Measurements from ENCODE around the gene OR11H6. TPM values are rescaled to one million over a fixed set of nuclear protein-coding genes. Genes with fewer than 3 reads are reported as not detected.
"Not testable (repeated sequence)": the region's sequence is repeated elsewhere in the genome, so short reads cannot be mapped to it uniquely, and the experiment has no call there.

Gene OR11H6
- total RNA-seq, 6 experiments from 2014 or later = not detected

GRCh38 chr14:20228681-20229080 lies 5.2 kb downstream of the OR11H6 start, which contains the start of gene OR11H7:
TSS of gene OR11H7 (plus strand) at chr14:20228981.
- no peak for TF ChIP-seq CTCF (IDR thresholded peaks at IDR 0.05)
- TF ChIP-seq POLR2A (IDR thresholded peaks at IDR 0.05) = no peak
- ATAC-seq (no peak), DNase-seq (no peak)
- intact Hi-C loops (cut with DNase I) = no loop called here
- Histone ChIP-seq H3K9me3 (no peaks in the 10 kb centered on the region), H3K4me3 (no peak within 1 kb of the TSS), H3K4me1 (no peaks in the 10 kb centered on the region), H3K27me3 (no peaks in the 10 kb centered on the region), H3K27ac (no peak within 1 kb of the TSS), H3K36me3 (no peaks in the 10 kb centered on the region)
- 14% methylated on average over 1 of the region's 1 CpG for WGBS (ENCODE audit: insufficient coverage, low coverage, low lambda C conversion rate, missing lambda C conversion rate)

GRCh38 chr14:20235415-20235814 lies 11.9 kb downstream of the OR11H6 start:
- H3K9me3 ChIP-seq; H3K36me3 ChIP-seq; ATAC-seq; intact Hi-C loops (cut with DNase I); DNase-seq; H3K27me3 ChIP-seq; H3K27ac ChIP-seq; H3K4me3 ChIP-seq; H3K4me1 ChIP-seq: not testable (repeated sequence)
- WGBS (ENCODE audit: insufficient coverage, low coverage, low lambda C conversion rate, missing lambda C conversion rate) = 63% methylated on average over 2 of the region's 4 CpGs

- Histone ChIP-seq H3K4me1 (no peaks in the 10 kb centered on the region), H3K27ac (no peak overlapping the region), H3K4me3 (no peak overlapping the region), H3K36me3 (no peaks in the 10 kb centered on the region), H3K9me3 (no peaks in the 10 kb centered on the region), H3K27me3 (no peaks in the 10 kb centered on the region)
- DNase-seq (no peak), ATAC-seq (no peak)
- WGBS (ENCODE audit: insufficient coverage, low coverage, low lambda C conversion rate, missing lambda C conversion rate) = 40% methylated on average over 3 of the region's 3 CpGs
- peak in 3 of 4 donors; percentile 21 to 32 (median 27) for TF ChIP-seq CTCF (IDR thresholded peaks at IDR 0.05)
- no peak for TF ChIP-seq POLR2A (IDR thresholded peaks at IDR 0.05)
- intact Hi-C loops (cut with DNase I) = no loop called here
Measured at GRCh38 chr14:20247646-20248246, 24.2 kb downstream of the OR11H6 start.

GRCh38 chr14:20262642-20263128 lies 39.2 kb downstream of the OR11H6 start:
- Histone ChIP-seq H3K4me1 (no peaks in the 10 kb centered on the region), H3K27ac (no peak overlapping the region), H3K36me3 (no peaks in the 10 kb centered on the region), H3K4me3 (no peak overlapping the region), H3K9me3 (no peaks in the 10 kb centered on the region), H3K27me3 (no peaks in the 10 kb centered on the region)
- intact Hi-C loops (cut with DNase I) = no loop called here
- ATAC-seq = no peak
- no peak for TF ChIP-seq POLR2A (IDR thresholded peaks at IDR 0.05)
- DNase-seq = no peak
- 56% methylated on average over 3 of the region's 3 CpGs for WGBS (ENCODE audit: insufficient coverage, low coverage, low lambda C conversion rate, missing lambda C conversion rate)

GRCh38 chr14:20264361-20264760 lies 40.9 kb downstream of the OR11H6 start:
- DNase-seq; ATAC-seq; H3K36me3 ChIP-seq; H3K27me3 ChIP-seq; H3K27ac ChIP-seq; H3K4me1 ChIP-seq; H3K9me3 ChIP-seq; H3K4me3 ChIP-seq; intact Hi-C loops (cut with DNase I): not testable (repeated sequence)
- 78% methylated on average over 5 of the region's 5 CpGs for WGBS (ENCODE audit: insufficient coverage, low coverage, low lambda C conversion rate, missing lambda C conversion rate)

GRCh38 chr14:20274062-20274461 lies 50.6 kb downstream of the OR11H6 start:
- Histone ChIP-seq H3K27ac (no peak overlapping the region), H3K27me3 (no peaks in the 10 kb centered on the region), H3K4me1 (no peaks in the 10 kb centered on the region), H3K36me3 (no peaks in the 10 kb centered on the region), H3K9me3 (no peaks in the 10 kb centered on the region), H3K4me3 (no peak overlapping the region)
- no peak for ATAC-seq
- no peak for DNase-seq
- no peak for TF ChIP-seq CTCF (IDR thresholded peaks at IDR 0.05)
- TF ChIP-seq POLR2A (IDR thresholded peaks at IDR 0.05) = no peak
- 100% methylated on average over 2 of the region's 2 CpGs for WGBS (ENCODE audit: insufficient coverage, low coverage, low lambda C conversion rate, missing lambda C conversion rate)
- intact Hi-C loops (cut with DNase I) = no loop called here

Small RNA genes within 50 kb of the gene (small RNA-seq; reads per million reads assigned to genes)
- 0 reads per million in 2 experiments for gene GTF2IP22

Other genes starting within 250 kb of the OR11H6 start
- gene OR4K15, start 248.1 kb upstream of the OR11H6 start, total RNA-seq = not detected
- not detected for gene OR4Q2, start 221.5 kb upstream of the OR11H6 start, total RNA-seq
- gene OR4K14, start 204.4 kb upstream of the OR11H6 start, total RNA-seq = not detected
- gene OR4K13, start 187.7 kb upstream of the OR11H6 start, total RNA-seq = not detected
- not detected for gene OR4L1, start 163.7 kb upstream of the OR11H6 start, total RNA-seq
- not detected for gene OR4K17, start 113.0 kb upstream of the OR11H6 start, total RNA-seq
- gene OR4N5, start 84.9 kb upstream of the OR11H6 start, total RNA-seq = not detected
- not detected for gene OR11G2, start 32.8 kb upstream of the OR11H6 start, total RNA-seq
- not detected for gene OR11H7, start 5.3 kb downstream of the OR11H6 start, total RNA-seq
- gene OR11H4, start 15.6 kb downstream of the OR11H6 start, total RNA-seq = not detected
- gene TTC5, start 82.2 kb downstream of the OR11H6 start, total RNA-seq = 1 to 10 TPM; 3.1 to 5.1 (median 4.2) TPM
- 10 to 100 TPM; 15.7 to 55.5 (median 24.9) TPM for gene CCNB1IP1, start 109.6 kb downstream of the OR11H6 start, total RNA-seq
- 10 to 100 TPM in 2 of 6 experiments, 1 to 10 TPM in 4; 5.5 to 10.4 (median 9.1) TPM for gene PARP2, start 119.9 kb downstream of the OR11H6 start, total RNA-seq
- 10 to 100 TPM; 10.8 to 17.6 (median 14.0) TPM for gene TEP1, start 189.8 kb downstream of the OR11H6 start, total RNA-seq
- under 1 TPM in 5 of 6 experiments, not detected in 1; 0.06 to 0.19 (median 0.11) TPM for gene KLHL33, start 212.5 kb downstream of the OR11H6 start, total RNA-seq
- 10 to 100 TPM; 11.2 to 43.8 (median 14.4) TPM for gene OSGEP, start 231.1 kb downstream of the OR11H6 start, total RNA-seq
- 10 to 100 TPM; 50.2 to 87.0 (median 59.8) TPM for gene APEX1, start 231.5 kb downstream of the OR11H6 start, total RNA-seq
- gene PIP4P1, start 237.7 kb downstream of the OR11H6 start, total RNA-seq = 10 to 100 TPM in 4 of 6 experiments, 1 to 10 TPM in 2; 7.0 to 13.8 (median 11.4) TPM
- 10 to 100 TPM; 22.1 to 48.9 (median 30.9) TPM for gene PNP, start 245.7 kb downstream of the OR11H6 start, total RNA-seq

Data from right lobe of liver (tissue), 6 donors.